SK-N-MC (cell line): ENCODE data around the gene ANKRD33B.

Experiments
- EZH2 ChIP-seq: fragments of 200-600 bp; sonication (generic); IDR thresholded peaks from one replicate; pipeline ENCODE4 v1.6.1; 2017; ENCODE audit warnings: antibody characterized with exemption
- POLR2AphosphoS5 ChIP-seq: IDR thresholded peaks from 2 replicates; pipeline ENCODE4 v1.6.1; 2012; ENCODE audit warnings: mild to moderate bottlenecking, low read depth, low read length, borderline replicate concordance

- TF ChIP-seq EZH2 (no peak), POLR2AphosphoS5 (no peak)
Measured at GRCh38 chr5:10540951-10541646, 22.8 kb upstream of the ANKRD33B start.
